GM23338 (cell line): ENCODE results near the gene PALLD. TPM values are rescaled to one million over a fixed set of nuclear protein-coding genes. Genes with fewer than 3 reads are reported as not detected.

ENCODE experiments used
- ATAC-seq: fragments of 200-7000 bp; cut with Tn5 transposase; 3 replicates; pipeline ENCODE4 v1.9.1; 2020
- DNase-seq: peaks from one replicate; pipeline ENCODE4 v3.0.0-alpha.2; 2015; ENCODE audit warnings: low spot score
- H2AFZ ChIP-seq: fragments of 200-600 bp; sonication (generic); 2 replicates; pipeline ENCODE4 v1.8.0; 2016; ENCODE audit warnings: antibody characterized with exemption, mild to moderate bottlenecking, moderate library complexity
- H3F3A ChIP-seq: fragments of 200-600 bp; sonication (generic); replicated peaks from 2 replicates; pipeline ENCODE4 v1.8.0; 2017; ENCODE audit warnings: antibody characterized with exemption, mixed run types, low read depth
- H3K27ac ChIP-seq: fragments of 200-600 bp; sonication (generic); 2 replicates; pipeline ENCODE4 v1.6.1; 2016; ENCODE audit warnings: low read depth
- H3K27me3 ChIP-seq: fragments of 200-600 bp; sonication (generic); 2 replicates; pipeline ENCODE4 v1.8.0; 2016; ENCODE audit warnings: mild to moderate bottlenecking, mixed run types, moderate library complexity; ENCODE audit not compliant: insufficient read depth
- H3K36me3 ChIP-seq: fragments of 200-600 bp; sonication (generic); 2 replicates; pipeline ENCODE4 v1.8.0; 2016; ENCODE audit warnings: mild to moderate bottlenecking; ENCODE audit not compliant: insufficient read depth
- H3K4me1 ChIP-seq: fragments of 200-600 bp; sonication (generic); 2 replicates; pipeline ENCODE4 v1.8.0; 2016; ENCODE audit warnings: mild to moderate bottlenecking, moderate library complexity; ENCODE audit not compliant: insufficient read depth
- H3K4me2 ChIP-seq: fragments of 200-600 bp; sonication (generic); 2 replicates; pipeline ENCODE4 v1.7.1; 2017; ENCODE audit warnings: mixed run types
- H3K4me3 ChIP-seq: fragments of 200-600 bp; sonication (generic); 2 replicates; pipeline ENCODE4 v1.6.1; 2016; ENCODE audit warnings: mixed run types
- H3K79me2 ChIP-seq: fragments of 200-600 bp; sonication (generic); replicated peaks from 2 replicates; pipeline ENCODE4 v1.8.0; 2017; ENCODE audit warnings: mild to moderate bottlenecking; ENCODE audit not compliant: insufficient read depth
- H3K9me2 ChIP-seq: fragments of 200-600 bp; sonication (generic); 2 replicates; pipeline ENCODE4 v1.8.0; 2017; ENCODE audit not compliant: insufficient read depth
- H4K20me1 ChIP-seq: fragments of 200-600 bp; sonication (generic); replicated peaks from 2 replicates; pipeline ENCODE4 v1.8.0; 2017; ENCODE audit warnings: mild to moderate bottlenecking; ENCODE audit not compliant: insufficient read depth
- H3K27ac Mint-ChIP-seq: 2 replicates; pipeline ENCODE4 v1.8.0; 2020; ENCODE audit warnings: inconsistent platforms, mild to moderate bottlenecking, moderate library complexity, mixed read lengths
- H3K27me3 Mint-ChIP-seq: 3 replicates; pipeline ENCODE4 v1.8.0; 2022; ENCODE audit warnings: low read depth, mild to moderate bottlenecking, moderate library complexity, mixed read lengths, inconsistent platforms; ENCODE audit not compliant: insufficient read depth, poor library complexity
- H3K36me3 Mint-ChIP-seq: 3 replicates; pipeline ENCODE4 v1.8.0; 2021; ENCODE audit warnings: low read depth, mild to moderate bottlenecking, inconsistent platforms, moderate library complexity, mixed read lengths
- H3K4me1 Mint-ChIP-seq: 3 replicates; pipeline ENCODE4 v1.8.0; 2020; ENCODE audit warnings: mild to moderate bottlenecking, inconsistent platforms, mixed read lengths
- H3K4me3 Mint-ChIP-seq: 3 replicates; pipeline ENCODE4 v1.8.0; 2021; ENCODE audit warnings: moderate library complexity, mild to moderate bottlenecking, inconsistent platforms, mixed read lengths
- H3K9me3 Mint-ChIP-seq: 3 replicates; pipeline ENCODE4 v1.8.0; 2020; ENCODE audit warnings: moderate library complexity, mild to moderate bottlenecking, inconsistent platforms, mixed read lengths
- CREB1 ChIP-seq: fragments of 250-450 bp; sonication (Bioruptor Pico); IDR thresholded peaks from 2 replicates; pipeline ENCODE4 v1.5.0; 2020; ENCODE audit warnings: low read depth, mild to moderate bottlenecking, moderate library complexity
- CTCF ChIP-seq, 2 experiments: fragments of 200-600 bp in 1 of 2; sonication (generic) in 1 of 2; conservative IDR thresholded peaks; 2 replicates each; pipeline versions ENCODE4 v1.5.1 to v1.6.1; 2016 to 2017; ENCODE audit warnings: antibody characterized with exemption in 2 of 2, low read depth in 2 of 2, mild to moderate bottlenecking in 2 of 2, moderate library complexity in 1 of 2
- ETS1 ChIP-seq: IDR thresholded peaks from 2 replicates; pipeline ENCODE4 v1.6.1; 2016; ENCODE audit warnings: antibody characterized with exemption
- EZH2 ChIP-seq: fragments of 200-600 bp; sonication (generic); IDR thresholded peaks from one replicate; pipeline ENCODE4 v1.8.0; 2017; ENCODE audit warnings: antibody characterized with exemption, mild to moderate bottlenecking, low read depth; ENCODE audit not compliant: unreplicated experiment
- EZH2phosphoT487 ChIP-seq: fragments of 200-600 bp; sonication (generic); IDR thresholded peaks from one replicate; pipeline ENCODE4 v1.8.1; 2018; ENCODE audit warnings: antibody characterized with exemption; ENCODE audit not compliant: unreplicated experiment
- JUNB ChIP-seq: IDR thresholded peaks from one replicate; pipeline ENCODE4 v1.6.1; 2016; ENCODE audit warnings: antibody characterized with exemption; ENCODE audit not compliant: unreplicated experiment
- NANOG ChIP-seq: IDR thresholded peaks from 2 replicates; pipeline ENCODE4 v1.6.1; 2016; ENCODE audit warnings: antibody characterized with exemption, borderline replicate concordance
- POLR2AphosphoS5 ChIP-seq: IDR thresholded peaks from 2 replicates; pipeline ENCODE4 v1.6.1; 2016; ENCODE audit warnings: antibody characterized with exemption, low read depth
- STAT1 ChIP-seq: IDR thresholded peaks from one replicate; pipeline ENCODE4 v1.6.1; 2016; ENCODE audit warnings: antibody characterized with exemption; ENCODE audit not compliant: unreplicated experiment
- ZNF114 ChIP-seq: fragments of 250-450 bp; sonication (Bioruptor Pico); IDR thresholded peaks from 2 replicates; pipeline ENCODE4 v1.5.0; 2020; ENCODE audit warnings: mild to moderate bottlenecking, moderate library complexity
- ZNF331 ChIP-seq: fragments of 250-450 bp; sonication (Bioruptor Pico); IDR thresholded peaks from 2 replicates; pipeline ENCODE4 v1.5.0; 2020; ENCODE audit warnings: low read depth, mild to moderate bottlenecking, moderate library complexity
- polyA plus RNA-seq: library from polyadenylated mRNA; unstranded; fragments of >200 nt; fragmentation: Nextera tagmentation; extraction: Ambion mirVana; gene quantifications from 2 replicates; pipeline ENCODE4 v1.2.1, GENCODE V29; 2016
- total RNA-seq: library from RNA; depleted of rRNA; stranded (reverse); fragments of >200 nt; shearing (Covaris generic); gene quantifications from 2 replicates; pipeline ENCODE4 v1.2.3, GENCODE V29; 2014
- TF ChIP-seq, protein P1 (sequence below): fragments of 250-450 bp; sonication (Bioruptor Pico); IDR thresholded peaks from 2 replicates; pipeline ENCODE4 v1.5.0; 2020; ENCODE audit warnings: mild to moderate bottlenecking, moderate library complexity
- TF ChIP-seq, protein P2 (sequence below): IDR thresholded peaks from one replicate; pipeline ENCODE4 v1.6.1; 2018; ENCODE audit warnings: antibody characterized with exemption; ENCODE audit not compliant: unreplicated experiment

Gene PALLD
- total and polyA plus RNA-seq, 2 experiments from 2014 or later, result 13.1 to 30.2 TPM

DNA sequence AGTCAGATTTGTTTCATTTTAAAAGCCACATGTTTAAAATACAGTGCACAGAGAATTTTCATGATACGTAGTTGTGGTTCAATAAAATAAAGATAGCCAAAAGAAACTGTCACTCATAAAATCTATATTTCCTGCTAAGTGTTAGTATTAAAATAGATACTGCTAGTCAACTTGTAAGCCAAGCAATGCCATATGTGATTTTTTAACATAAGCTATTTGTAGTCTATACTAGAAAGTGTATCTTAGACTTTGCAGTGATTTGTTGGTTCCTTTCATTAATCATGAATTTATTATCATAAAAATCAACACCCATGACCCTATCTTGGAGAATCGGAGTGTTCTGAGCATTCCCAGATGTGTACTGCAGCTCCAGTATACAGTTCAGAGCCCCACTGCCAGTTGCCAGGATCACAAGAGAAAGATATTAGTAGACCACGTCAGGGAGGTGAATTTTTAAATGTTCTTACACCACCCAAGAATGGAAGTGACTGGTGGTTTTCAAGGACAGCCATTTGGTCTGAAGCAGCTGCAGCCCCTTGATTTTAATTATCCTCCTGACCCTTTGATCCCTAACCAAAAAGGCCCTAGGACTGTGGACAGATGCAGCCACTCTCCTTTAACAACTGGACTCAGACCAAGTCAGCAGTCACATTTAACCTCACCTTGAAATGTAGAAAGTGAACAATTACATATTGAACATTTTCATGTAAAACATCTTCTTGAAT is 163.1 kb downstream of the PALLD start:
- Histone ChIP-seq H3K27me3 (no peaks in the 10 kb centered on the region), H3K4me2 (no peak overlapping the region), H3K27ac (no peak overlapping the region), H3K4me3 (no peak overlapping the region), H3K4me1 (peaks cover 6% of the 10 kb centered on the region), H3F3A (no peaks in the 10 kb centered on the region), H2AFZ (no peak overlapping the region), H3K9me2 (no peaks in the 10 kb centered on the region), H3K79me2 (no peaks in the 10 kb centered on the region), H3K36me3 (no peaks in the 10 kb centered on the region), H4K20me1 (no peaks in the 10 kb centered on the region)
- no peaks in the 10 kb centered on the region for H3K9me3 Mint-ChIP-seq
- no peak overlapping the region for H3K4me3 Mint-ChIP-seq
- H3K4me1 Mint-ChIP-seq, result peaks cover 16% of the 10 kb centered on the region
- DNase-seq (no peak), ATAC-seq (no peak)
- no peak overlapping the region for H3K27ac Mint-ChIP-seq
- no peaks in the 10 kb centered on the region for H3K27me3 Mint-ChIP-seq
- no peaks in the 10 kb centered on the region for H3K36me3 Mint-ChIP-seq
- TF ChIP-seq ZNF114 (CRISPR knock-in tag) (no peak), JUNB (no peak), EZH2 (no peak), NANOG (no peak), CTCF (conservative IDR thresholded peaks at IDR 0.05; ENCODE audit: low read depth in 2 of 2) (no peak), STAT1 (no peak), POLR2AphosphoS5 (no peak), ZNF331 (CRISPR knock-in tag) (no peak), CREB1 (no peak), EZH2phosphoT487 (no peak), ETS1 (no peak)
- TF ChIP-seq, protein P1, sequence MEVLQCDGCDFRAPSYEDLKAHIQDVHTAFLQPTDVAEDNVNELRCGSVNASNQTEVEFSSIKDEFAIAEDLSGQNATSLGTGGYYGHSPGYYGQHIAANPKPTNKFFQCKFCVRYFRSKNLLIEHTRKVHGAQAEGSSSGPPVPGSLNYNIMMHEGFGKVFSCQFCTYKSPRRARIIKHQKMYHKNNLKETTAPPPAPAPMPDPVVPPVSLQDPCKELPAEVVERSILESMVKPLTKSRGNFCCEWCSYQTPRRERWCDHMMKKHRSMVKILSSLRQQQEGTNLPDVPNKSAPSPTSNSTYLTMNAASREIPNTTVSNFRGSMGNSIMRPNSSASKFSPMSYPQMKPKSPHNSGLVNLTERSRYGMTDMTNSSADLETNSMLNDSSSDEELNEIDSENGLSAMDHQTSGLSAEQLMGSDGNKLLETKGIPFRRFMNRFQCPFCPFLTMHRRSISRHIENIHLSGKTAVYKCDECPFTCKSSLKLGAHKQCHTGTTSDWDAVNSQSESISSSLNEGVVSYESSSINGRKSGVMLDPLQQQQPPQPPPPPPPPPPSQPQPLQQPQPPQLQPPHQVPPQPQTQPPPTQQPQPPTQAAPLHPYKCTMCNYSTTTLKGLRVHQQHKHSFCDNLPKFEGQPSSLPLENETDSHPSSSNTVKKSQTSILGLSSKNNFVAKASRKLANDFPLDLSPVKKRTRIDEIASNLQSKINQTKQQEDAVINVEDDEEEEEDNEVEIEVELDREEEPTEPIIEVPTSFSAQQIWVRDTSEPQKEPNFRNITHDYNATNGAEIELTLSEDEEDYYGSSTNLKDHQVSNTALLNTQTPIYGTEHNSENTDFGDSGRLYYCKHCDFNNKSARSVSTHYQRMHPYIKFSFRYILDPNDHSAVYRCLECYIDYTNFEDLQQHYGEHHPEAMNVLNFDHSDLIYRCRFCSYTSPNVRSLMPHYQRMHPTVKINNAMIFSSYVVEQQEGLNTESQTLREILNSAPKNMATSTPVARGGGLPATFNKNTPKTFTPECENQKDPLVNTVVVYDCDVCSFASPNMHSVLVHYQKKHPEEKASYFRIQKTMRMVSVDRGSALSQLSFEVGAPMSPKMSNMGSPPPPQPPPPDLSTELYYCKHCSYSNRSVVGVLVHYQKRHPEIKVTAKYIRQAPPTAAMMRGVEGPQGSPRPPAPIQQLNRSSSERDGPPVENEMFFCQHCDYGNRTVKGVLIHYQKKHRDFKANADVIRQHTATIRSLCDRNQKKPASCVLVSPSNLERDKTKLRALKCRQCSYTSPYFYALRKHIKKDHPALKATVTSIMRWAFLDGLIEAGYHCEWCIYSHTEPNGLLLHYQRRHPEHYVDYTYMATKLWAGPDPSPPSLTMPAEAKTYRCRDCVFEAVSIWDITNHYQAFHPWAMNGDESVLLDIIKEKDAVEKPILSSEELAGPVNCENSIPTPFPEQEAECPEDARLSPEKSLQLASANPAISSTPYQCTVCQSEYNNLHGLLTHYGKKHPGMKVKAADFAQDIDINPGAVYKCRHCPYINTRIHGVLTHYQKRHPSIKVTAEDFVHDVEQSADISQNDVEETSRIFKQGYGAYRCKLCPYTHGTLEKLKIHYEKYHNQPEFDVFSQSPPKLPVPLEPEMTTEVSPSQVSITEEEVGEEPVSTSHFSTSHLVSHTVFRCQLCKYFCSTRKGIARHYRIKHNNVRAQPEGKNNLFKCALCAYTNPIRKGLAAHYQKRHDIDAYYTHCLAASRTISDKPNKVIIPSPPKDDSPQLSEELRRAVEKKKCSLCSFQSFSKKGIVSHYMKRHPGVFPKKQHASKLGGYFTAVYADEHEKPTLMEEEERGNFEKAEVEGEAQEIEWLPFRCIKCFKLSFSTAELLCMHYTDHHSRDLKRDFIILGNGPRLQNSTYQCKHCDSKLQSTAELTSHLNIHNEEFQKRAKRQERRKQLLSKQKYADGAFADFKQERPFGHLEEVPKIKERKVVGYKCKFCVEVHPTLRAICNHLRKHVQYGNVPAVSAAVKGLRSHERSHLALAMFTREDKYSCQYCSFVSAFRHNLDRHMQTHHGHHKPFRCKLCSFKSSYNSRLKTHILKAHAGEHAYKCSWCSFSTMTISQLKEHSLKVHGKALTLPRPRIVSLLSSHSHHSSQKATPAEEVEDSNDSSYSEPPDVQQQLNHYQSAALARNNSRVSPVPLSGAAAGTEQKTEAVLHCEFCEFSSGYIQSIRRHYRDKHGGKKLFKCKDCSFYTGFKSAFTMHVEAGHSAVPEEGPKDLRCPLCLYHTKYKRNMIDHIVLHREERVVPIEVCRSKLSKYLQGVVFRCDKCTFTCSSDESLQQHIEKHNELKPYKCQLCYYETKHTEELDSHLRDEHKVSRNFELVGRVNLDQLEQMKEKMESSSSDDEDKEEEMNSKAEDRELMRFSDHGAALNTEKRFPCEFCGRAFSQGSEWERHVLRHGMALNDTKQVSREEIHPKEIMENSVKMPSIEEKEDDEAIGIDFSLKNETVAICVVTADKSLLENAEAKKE (CRISPR knock-in tag), result no peak
- TF ChIP-seq, protein P2, sequence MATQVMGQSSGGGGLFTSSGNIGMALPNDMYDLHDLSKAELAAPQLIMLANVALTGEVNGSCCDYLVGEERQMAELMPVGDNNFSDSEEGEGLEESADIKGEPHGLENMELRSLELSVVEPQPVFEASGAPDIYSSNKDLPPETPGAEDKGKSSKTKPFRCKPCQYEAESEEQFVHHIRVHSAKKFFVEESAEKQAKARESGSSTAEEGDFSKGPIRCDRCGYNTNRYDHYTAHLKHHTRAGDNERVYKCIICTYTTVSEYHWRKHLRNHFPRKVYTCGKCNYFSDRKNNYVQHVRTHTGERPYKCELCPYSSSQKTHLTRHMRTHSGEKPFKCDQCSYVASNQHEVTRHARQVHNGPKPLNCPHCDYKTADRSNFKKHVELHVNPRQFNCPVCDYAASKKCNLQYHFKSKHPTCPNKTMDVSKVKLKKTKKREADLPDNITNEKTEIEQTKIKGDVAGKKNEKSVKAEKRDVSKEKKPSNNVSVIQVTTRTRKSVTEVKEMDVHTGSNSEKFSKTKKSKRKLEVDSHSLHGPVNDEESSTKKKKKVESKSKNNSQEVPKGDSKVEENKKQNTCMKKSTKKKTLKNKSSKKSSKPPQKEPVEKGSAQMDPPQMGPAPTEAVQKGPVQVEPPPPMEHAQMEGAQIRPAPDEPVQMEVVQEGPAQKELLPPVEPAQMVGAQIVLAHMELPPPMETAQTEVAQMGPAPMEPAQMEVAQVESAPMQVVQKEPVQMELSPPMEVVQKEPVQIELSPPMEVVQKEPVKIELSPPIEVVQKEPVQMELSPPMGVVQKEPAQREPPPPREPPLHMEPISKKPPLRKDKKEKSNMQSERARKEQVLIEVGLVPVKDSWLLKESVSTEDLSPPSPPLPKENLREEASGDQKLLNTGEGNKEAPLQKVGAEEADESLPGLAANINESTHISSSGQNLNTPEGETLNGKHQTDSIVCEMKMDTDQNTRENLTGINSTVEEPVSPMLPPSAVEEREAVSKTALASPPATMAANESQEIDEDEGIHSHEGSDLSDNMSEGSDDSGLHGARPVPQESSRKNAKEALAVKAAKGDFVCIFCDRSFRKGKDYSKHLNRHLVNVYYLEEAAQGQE, result no peak
